ENCODE data around the gene LRRTM4. TPM values are rescaled to one million over a fixed set of nuclear protein-coding genes. Genes with fewer than 3 reads are reported as not detected.

Gene LRRTM4
- total RNA-seq, 1 donor from 2014 or later, result 1.8 TPM

GRCh38 chr2:77363277-77363676 lies 158.9 kb downstream of the LRRTM4 start:
- Mint-ChIP-seq H3K27ac (ENCODE audit: unreplicated experiment) (no peak overlapping the region), H3K27me3 (ENCODE audit: unreplicated experiment) (no peaks in the 10 kb centered on the region), H3K4me1 (ENCODE audit: unreplicated experiment) (peaks cover 11% of the 10 kb centered on the region), H3K36me3 (ENCODE audit: low read depth, unreplicated experiment) (no peaks in the 10 kb centered on the region), H3K9me3 (ENCODE audit: unreplicated experiment) (no peaks in the 10 kb centered on the region), H3K4me3 (ENCODE audit: unreplicated experiment) (no peak overlapping the region)
- DNase-seq (ENCODE audit: low spot score), result no peak
- TF ChIP-seq, protein P1, sequence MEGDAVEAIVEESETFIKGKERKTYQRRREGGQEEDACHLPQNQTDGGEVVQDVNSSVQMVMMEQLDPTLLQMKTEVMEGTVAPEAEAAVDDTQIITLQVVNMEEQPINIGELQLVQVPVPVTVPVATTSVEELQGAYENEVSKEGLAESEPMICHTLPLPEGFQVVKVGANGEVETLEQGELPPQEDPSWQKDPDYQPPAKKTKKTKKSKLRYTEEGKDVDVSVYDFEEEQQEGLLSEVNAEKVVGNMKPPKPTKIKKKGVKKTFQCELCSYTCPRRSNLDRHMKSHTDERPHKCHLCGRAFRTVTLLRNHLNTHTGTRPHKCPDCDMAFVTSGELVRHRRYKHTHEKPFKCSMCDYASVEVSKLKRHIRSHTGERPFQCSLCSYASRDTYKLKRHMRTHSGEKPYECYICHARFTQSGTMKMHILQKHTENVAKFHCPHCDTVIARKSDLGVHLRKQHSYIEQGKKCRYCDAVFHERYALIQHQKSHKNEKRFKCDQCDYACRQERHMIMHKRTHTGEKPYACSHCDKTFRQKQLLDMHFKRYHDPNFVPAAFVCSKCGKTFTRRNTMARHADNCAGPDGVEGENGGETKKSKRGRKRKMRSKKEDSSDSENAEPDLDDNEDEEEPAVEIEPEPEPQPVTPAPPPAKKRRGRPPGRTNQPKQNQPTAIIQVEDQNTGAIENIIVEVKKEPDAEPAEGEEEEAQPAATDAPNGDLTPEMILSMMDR (IDR thresholded peaks at IDR 0.05; ENCODE audit: unreplicated experiment), result no peak

- Mint-ChIP-seq H3K36me3 (ENCODE audit: low read depth, unreplicated experiment) (no peaks in the 10 kb centered on the region), H3K4me1 (ENCODE audit: unreplicated experiment) (no peaks in the 10 kb centered on the region), H3K9me3 (ENCODE audit: unreplicated experiment) (peaks cover 4% of the 10 kb centered on the region), H3K27me3 (ENCODE audit: unreplicated experiment) (no peaks in the 10 kb centered on the region), H3K4me3 (ENCODE audit: unreplicated experiment) (no peak overlapping the region), H3K27ac (ENCODE audit: unreplicated experiment) (no peak overlapping the region)
- no peak for DNase-seq (ENCODE audit: low spot score)
- TF ChIP-seq, protein P1 (IDR thresholded peaks at IDR 0.05; ENCODE audit: unreplicated experiment), result no peak
Observed at GRCh38 chr2:77348821-77349220, 173.4 kb downstream of the LRRTM4 start.

- TF ChIP-seq, protein P1 (IDR thresholded peaks at IDR 0.05; ENCODE audit: unreplicated experiment), result no peak
- H3K36me3 Mint-ChIP-seq (ENCODE audit: low read depth, unreplicated experiment), result peaks cover 9% of the 10 kb centered on the region
- peaks cover 12% of the 10 kb centered on the region for H3K9me3 Mint-ChIP-seq (ENCODE audit: unreplicated experiment)
- no peaks in the 10 kb centered on the region for H3K27me3 Mint-ChIP-seq (ENCODE audit: unreplicated experiment)
- H3K4me3 Mint-ChIP-seq (ENCODE audit: unreplicated experiment), result no peak overlapping the region
- H3K4me1 Mint-ChIP-seq (ENCODE audit: unreplicated experiment), result no peaks in the 10 kb centered on the region
- H3K27ac Mint-ChIP-seq (ENCODE audit: unreplicated experiment), result no peak overlapping the region
- no peak for DNase-seq (ENCODE audit: low spot score)
Observed at GRCh38 chr2:77336013-77336412, 186.2 kb downstream of the LRRTM4 start.

DNA sequence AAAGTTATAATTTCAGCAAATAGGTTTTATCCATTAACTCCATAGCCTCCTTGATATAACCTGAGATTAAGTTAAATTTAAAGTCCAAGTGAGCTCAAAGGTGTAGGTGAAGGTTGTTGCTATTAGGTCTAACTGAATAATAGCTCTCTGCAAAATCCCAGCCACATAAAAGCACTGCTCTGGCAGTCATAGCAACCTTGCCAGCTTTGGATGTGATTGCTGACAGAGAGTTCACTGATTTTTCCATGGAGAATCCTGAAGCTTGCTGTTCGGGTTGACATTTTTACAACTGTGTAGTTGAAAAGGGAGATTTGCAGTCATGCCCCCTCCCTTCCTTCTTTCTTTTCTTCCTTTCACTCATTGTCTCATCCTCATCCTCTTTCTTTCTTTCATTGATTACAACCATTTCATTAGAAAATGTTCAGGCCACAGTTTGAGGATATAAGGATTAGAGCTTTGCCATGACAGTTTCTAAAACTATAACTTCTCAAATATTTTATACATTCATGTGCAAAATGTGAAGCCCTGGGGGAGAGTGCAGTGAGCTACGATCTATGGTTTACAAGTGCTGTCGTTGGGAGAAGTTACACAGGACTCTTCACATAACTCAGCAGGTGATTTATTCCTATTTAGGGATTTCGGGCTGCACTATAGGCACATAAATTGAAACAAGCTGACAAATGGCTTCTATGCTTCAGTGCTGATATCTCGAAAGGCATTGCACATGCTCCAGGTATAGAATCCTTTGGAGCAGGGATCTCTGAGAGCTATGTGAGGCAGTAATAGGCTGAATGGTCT lies 193.8 kb downstream of the LRRTM4 start:
- Mint-ChIP-seq H3K27me3 (ENCODE audit: unreplicated experiment) (no peaks in the 10 kb centered on the region), H3K4me1 (ENCODE audit: unreplicated experiment) (no peaks in the 10 kb centered on the region), H3K4me3 (ENCODE audit: unreplicated experiment) (no peak overlapping the region), H3K9me3 (ENCODE audit: unreplicated experiment) (peaks cover 7% of the 10 kb centered on the region), H3K27ac (ENCODE audit: unreplicated experiment) (no peak overlapping the region), H3K36me3 (ENCODE audit: low read depth, unreplicated experiment) (peaks cover 6% of the 10 kb centered on the region)
- DNase-seq (ENCODE audit: low spot score), result no peak
- TF ChIP-seq, protein P1 (IDR thresholded peaks at IDR 0.05; ENCODE audit: unreplicated experiment), result no peak

GRCh38 chr2:77325395-77325794 lies 196.8 kb downstream of the LRRTM4 start:
- Mint-ChIP-seq H3K4me3 (ENCODE audit: unreplicated experiment) (no peak overlapping the region), H3K9me3 (ENCODE audit: unreplicated experiment) (no peaks in the 10 kb centered on the region), H3K27ac (ENCODE audit: unreplicated experiment) (no peak overlapping the region), H3K27me3 (ENCODE audit: unreplicated experiment) (no peaks in the 10 kb centered on the region), H3K4me1 (ENCODE audit: unreplicated experiment) (no peaks in the 10 kb centered on the region), H3K36me3 (ENCODE audit: low read depth, unreplicated experiment) (no peaks in the 10 kb centered on the region)
- DNase-seq (ENCODE audit: low spot score), result no peak
- TF ChIP-seq, protein P1 (IDR thresholded peaks at IDR 0.05; ENCODE audit: unreplicated experiment), result no peak
